GM21825 (cell line): ENCODE measurements around the gene STARD10.
"Not testable (repeated sequence)": the region's sequence is repeated elsewhere in the genome, so short reads cannot be mapped to it uniquely, and the experiment has no call there.

ENCODE experiments used
- ATAC-seq: cut with Tn5 transposase; IDR thresholded peaks from one replicate; pipeline ENCODE4 v1.9.1; 2021; ENCODE audit warnings: mild to moderate bottlenecking, moderate library complexity; ENCODE audit not compliant: unreplicated experiment

The STARD10 gene

GRCh38 chr11:72793425-72794367, at the start of gene STARD10:
TSS of gene STARD10 (minus strand) at chr11:72794047. CDS start at chr11:72781181, 12,866 bp downstream.
- peak; percentile 86 for ATAC-seq

- ATAC-seq, result no peak
Observed at GRCh38 chr11:72842653-72843330, 48.9 kb upstream of the STARD10 start.

GRCh38 chr11:72842126-72842525, 48.3 kb upstream of the STARD10 start:
- ATAC-seq, result no peak

GRCh38 chr11:72841397-72841796, 47.5 kb upstream of the STARD10 start:
- no peak for ATAC-seq

GRCh38 chr11:72840780-72841179, 46.9 kb upstream of the STARD10 start:
- no peak for ATAC-seq

- ATAC-seq, result no peak
Observed at GRCh38 chr11:72838691-72839305, 45.0 kb upstream of the STARD10 start.

- ATAC-seq, result no peak
Observed at GRCh38 chr11:72836111-72836510, 42.3 kb upstream of the STARD10 start.

- no peak for ATAC-seq
Observed at GRCh38 chr11:72834905-72835304, 41.1 kb upstream of the STARD10 start.

- no peak for ATAC-seq
Observed at GRCh38 chr11:72833811-72834493, 40.1 kb upstream of the STARD10 start.

GRCh38 chr11:72833083-72833733, 39.4 kb upstream of the STARD10 start:
- no peak for ATAC-seq

- no peak for ATAC-seq
Observed at GRCh38 chr11:72832301-72833082, 38.6 kb upstream of the STARD10 start.

- ATAC-seq, result no peak
Observed at GRCh38 chr11:72831521-72832300, 37.9 kb upstream of the STARD10 start.

- ATAC-seq, result no peak
Observed at GRCh38 chr11:72829884-72830533, 36.2 kb upstream of the STARD10 start.

- ATAC-seq, result no peak
Observed at GRCh38 chr11:72829178-72829577, 35.3 kb upstream of the STARD10 start.

- ATAC-seq, result no peak
Observed at GRCh38 chr11:72828692-72829101, 34.9 kb upstream of the STARD10 start.

- no peak for ATAC-seq
Observed at GRCh38 chr11:72828081-72828567, 34.3 kb upstream of the STARD10 start.

- ATAC-seq, result not testable (repeated sequence)
Observed at GRCh38 chr11:72827656-72828055, 33.8 kb upstream of the STARD10 start.

GRCh38 chr11:72826942-72827480, 33.2 kb upstream of the STARD10 start:
- no peak for ATAC-seq
